SKM-1 (cell line): ENCODE measurements around the gene GGACT.
"Not testable (repeated sequence)": the region's sequence is repeated elsewhere in the genome, so short reads cannot be mapped to it uniquely, and the experiment has no call there.

Experiments
- DNase-seq: peaks from one replicate; lab custom pipeline; 2025; ENCODE audit not compliant: unreplicated experiment; lab: John Stamatoyannopoulos, UW

Gene GGACT

GRCh38 chr13:100588331-100589177 lies at the start of gene GGACT:
GGACT (minus strand) TSS chr13:100588789; CDS start chr13:100532591, 56,198 bp downstream.
- peak; percentile 20 for DNase-seq

- no peak for DNase-seq
Measured at GRCh38 chr13:100637796-100638195, 49.2 kb upstream of the GGACT start.

GRCh38 chr13:100637380-100637779 lies 48.8 kb upstream of the GGACT start:
- no peak for DNase-seq

- no peak for DNase-seq
Measured at GRCh38 chr13:100636441-100636840, 47.9 kb upstream of the GGACT start.

GRCh38 chr13:100636004-100636403 lies 47.4 kb upstream of the GGACT start:
- DNase-seq, result no peak

- DNase-seq, result no peak
Measured at GRCh38 chr13:100634696-100635095, 46.1 kb upstream of the GGACT start.

GRCh38 chr13:100633461-100633860 lies 44.9 kb upstream of the GGACT start:
- DNase-seq, result no peak

- DNase-seq, result no peak
Measured at GRCh38 chr13:100630555-100630954, 42.0 kb upstream of the GGACT start.

- DNase-seq, result no peak
Measured at GRCh38 chr13:100627120-100627519, 38.5 kb upstream of the GGACT start.

GRCh38 chr13:100625447-100625846 lies 36.9 kb upstream of the GGACT start:
- no peak for DNase-seq

GRCh38 chr13:100620792-100621191 lies 32.2 kb upstream of the GGACT start:
- no peak for DNase-seq

- no peak for DNase-seq
Measured at GRCh38 chr13:100619940-100620339, 31.4 kb upstream of the GGACT start.

- not testable (repeated sequence) for DNase-seq
Measured at GRCh38 chr13:100618897-100619296, 30.3 kb upstream of the GGACT start.

GRCh38 chr13:100613031-100613430 lies 24.4 kb upstream of the GGACT start:
- DNase-seq, result no peak

- DNase-seq, result no peak
Measured at GRCh38 chr13:100611678-100612492, 23.3 kb upstream of the GGACT start.

- DNase-seq, result peak; percentile 8
Measured at GRCh38 chr13:100610391-100611347, 22.1 kb upstream of the GGACT start.

- no peak for DNase-seq
Measured at GRCh38 chr13:100608906-100609305, 20.3 kb upstream of the GGACT start.

GRCh38 chr13:100608489-100608888 lies 19.9 kb upstream of the GGACT start:
- DNase-seq, result no peak

GRCh38 chr13:100604918-100605710 lies 16.5 kb upstream of the GGACT start:
- no peak for DNase-seq

- DNase-seq, result no peak
Measured at GRCh38 chr13:100602493-100603111, 14.0 kb upstream of the GGACT start.
